ENCODE data around the gene SAC3D1. TPM values are rescaled to one million over a fixed set of nuclear protein-coding genes. Genes with fewer than 3 reads are reported as not detected.

Gene SAC3D1
- total and polyA plus RNA-seq, 2 donors from 2014 or later = 6.8 to 13.4 TPM

GRCh38 chr11:65034423-65034822 lies 6.6 kb upstream of the SAC3D1 start:
- intact Hi-C loops (cut with DNase I) = no loop called here
- no peaks in the 10 kb centered on the region for H3K4me1 ChIP-seq (ENCODE audit: control insufficient read depth in 2 of 3, insufficient read depth in 2 of 3, low read depth in 1 of 3, low read length in 3 of 3)

DNA sequence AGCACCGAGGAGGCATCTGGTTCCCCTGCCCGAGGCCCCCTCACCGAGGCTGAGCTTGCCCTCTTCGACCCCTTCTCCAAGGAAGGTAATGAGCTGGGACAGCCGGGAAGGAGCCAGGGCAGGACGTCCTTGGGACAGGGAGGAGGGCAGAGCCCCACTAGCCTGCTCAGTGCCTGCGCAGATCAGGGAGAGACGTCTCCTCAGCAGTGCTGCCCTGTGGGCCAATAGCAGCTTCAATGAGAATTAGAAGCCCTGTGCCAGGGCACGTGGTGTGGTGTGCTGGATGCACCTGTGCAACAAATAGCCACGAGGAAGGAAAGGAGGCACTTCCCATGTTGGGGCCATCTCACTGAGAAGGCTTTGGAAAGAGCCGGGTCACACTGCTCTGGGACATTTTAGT lies 5.4 kb upstream of the SAC3D1 start:
- DNase-seq = peak in 2 of 5 donors; percentile 19 to 22
- H3K4me1 ChIP-seq (ENCODE audit: control insufficient read depth in 2 of 3, insufficient read depth in 2 of 3, low read depth in 1 of 3, low read length in 3 of 3) = no peaks in the 10 kb centered on the region
- no peak overlapping the region for H3K9ac ChIP-seq (ENCODE audit: low read length in 3 of 3)
- TF ChIP-seq, protein P1, sequence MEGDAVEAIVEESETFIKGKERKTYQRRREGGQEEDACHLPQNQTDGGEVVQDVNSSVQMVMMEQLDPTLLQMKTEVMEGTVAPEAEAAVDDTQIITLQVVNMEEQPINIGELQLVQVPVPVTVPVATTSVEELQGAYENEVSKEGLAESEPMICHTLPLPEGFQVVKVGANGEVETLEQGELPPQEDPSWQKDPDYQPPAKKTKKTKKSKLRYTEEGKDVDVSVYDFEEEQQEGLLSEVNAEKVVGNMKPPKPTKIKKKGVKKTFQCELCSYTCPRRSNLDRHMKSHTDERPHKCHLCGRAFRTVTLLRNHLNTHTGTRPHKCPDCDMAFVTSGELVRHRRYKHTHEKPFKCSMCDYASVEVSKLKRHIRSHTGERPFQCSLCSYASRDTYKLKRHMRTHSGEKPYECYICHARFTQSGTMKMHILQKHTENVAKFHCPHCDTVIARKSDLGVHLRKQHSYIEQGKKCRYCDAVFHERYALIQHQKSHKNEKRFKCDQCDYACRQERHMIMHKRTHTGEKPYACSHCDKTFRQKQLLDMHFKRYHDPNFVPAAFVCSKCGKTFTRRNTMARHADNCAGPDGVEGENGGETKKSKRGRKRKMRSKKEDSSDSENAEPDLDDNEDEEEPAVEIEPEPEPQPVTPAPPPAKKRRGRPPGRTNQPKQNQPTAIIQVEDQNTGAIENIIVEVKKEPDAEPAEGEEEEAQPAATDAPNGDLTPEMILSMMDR (IDR thresholded peaks at IDR 0.05; ENCODE audit: borderline replicate concordance, extremely low read depth, insufficient read depth) = no peak
- H3K27ac ChIP-seq (ENCODE audit: low read depth in 2 of 2, low read length in 2 of 2) = no peak overlapping the region
- H3K36me3 ChIP-seq (ENCODE audit: control insufficient read depth in 2 of 3, insufficient read depth in 3 of 3, low read length in 3 of 3) = peaks cover 0 to 25% (median 21%) of the 10 kb centered on the region in 3 donors
- no peak overlapping the region for H3K4me3 ChIP-seq (ENCODE audit: low read length in 3 of 3)
- H3K9me3 ChIP-seq (ENCODE audit: control insufficient read depth in 2 of 3, insufficient read depth in 1 of 3, low read length in 3 of 3) = no peaks in the 10 kb centered on the region
- intact Hi-C loops (cut with DNase I) = no loop called here
- no peaks in the 10 kb centered on the region for H3K27me3 ChIP-seq (ENCODE audit: control insufficient read depth, insufficient read depth, low read length)
- no peak for FAIRE-seq

More at GRCh38 chr11:65034423-65034822, 6.6 kb upstream of the SAC3D1 start:
- DNase-seq (no peak), FAIRE-seq (no peak)
- H3K9me3 ChIP-seq (ENCODE audit: control insufficient read depth in 2 of 3, insufficient read depth in 1 of 3, low read length in 3 of 3) = no peaks in the 10 kb centered on the region
- H3K9ac ChIP-seq (ENCODE audit: low read length in 3 of 3) = no peak overlapping the region
- peaks cover 0 to 25% (median 21%) of the 10 kb centered on the region in 3 donors for H3K36me3 ChIP-seq (ENCODE audit: control insufficient read depth in 2 of 3, insufficient read depth in 3 of 3, low read length in 3 of 3)
- H3K27me3 ChIP-seq (ENCODE audit: control insufficient read depth, insufficient read depth, low read length) = no peaks in the 10 kb centered on the region
- H3K4me3 ChIP-seq (ENCODE audit: low read length in 3 of 3) = no peak overlapping the region
- H3K27ac ChIP-seq (ENCODE audit: low read depth in 2 of 2, low read length in 2 of 2) = no peak overlapping the region
- TF ChIP-seq, protein P1 (IDR thresholded peaks at IDR 0.05; ENCODE audit: borderline replicate concordance, extremely low read depth, insufficient read depth) = no peak

DNA sequence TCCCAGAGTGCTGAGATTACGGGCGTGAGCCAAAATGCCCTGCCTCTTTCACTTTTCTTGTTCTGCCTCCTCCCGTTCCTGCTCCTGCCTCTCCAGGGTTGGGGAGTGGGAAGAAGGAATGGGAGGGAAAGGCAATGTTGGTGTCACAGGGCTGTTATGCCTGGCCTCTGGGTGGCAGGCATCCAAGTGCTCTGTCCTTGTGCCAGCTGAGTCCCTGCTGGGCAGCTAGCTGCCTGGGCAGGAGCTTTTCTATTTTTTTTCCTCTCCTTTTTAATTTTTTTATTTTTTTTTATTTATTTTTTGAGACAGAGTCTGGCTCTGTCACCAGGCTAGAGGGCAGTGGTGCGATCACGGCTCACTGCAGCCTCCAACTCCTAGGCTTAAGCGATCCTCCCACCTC lies 4.1 kb upstream of the SAC3D1 start:
- no peak overlapping the region for H3K9ac ChIP-seq (ENCODE audit: low read length in 3 of 3)
- H3K27ac ChIP-seq (ENCODE audit: low read depth in 2 of 2, low read length in 2 of 2) = no peak overlapping the region
- TF ChIP-seq, protein P1 (IDR thresholded peaks at IDR 0.05; ENCODE audit: borderline replicate concordance, extremely low read depth, insufficient read depth) = no peak
- FAIRE-seq (no peak), DNase-seq (no peak)
- H3K27me3 ChIP-seq (ENCODE audit: control insufficient read depth, insufficient read depth, low read length) = no peaks in the 10 kb centered on the region
- H3K9me3 ChIP-seq (ENCODE audit: control insufficient read depth in 2 of 3, insufficient read depth in 1 of 3, low read length in 3 of 3) = no peaks in the 10 kb centered on the region
- no peak overlapping the region for H3K4me3 ChIP-seq (ENCODE audit: low read length in 3 of 3)
- peaks cover 0 to 22% (median 18%) of the 10 kb centered on the region in 3 donors for H3K36me3 ChIP-seq (ENCODE audit: control insufficient read depth in 2 of 3, insufficient read depth in 3 of 3, low read length in 3 of 3)
- peaks cover 0 to 3% (median 0%) of the 10 kb centered on the region in 3 donors for H3K4me1 ChIP-seq (ENCODE audit: control insufficient read depth in 2 of 3, insufficient read depth in 2 of 3, low read depth in 1 of 3, low read length in 3 of 3)
- intact Hi-C loops (cut with DNase I) = no loop called here

DNA sequence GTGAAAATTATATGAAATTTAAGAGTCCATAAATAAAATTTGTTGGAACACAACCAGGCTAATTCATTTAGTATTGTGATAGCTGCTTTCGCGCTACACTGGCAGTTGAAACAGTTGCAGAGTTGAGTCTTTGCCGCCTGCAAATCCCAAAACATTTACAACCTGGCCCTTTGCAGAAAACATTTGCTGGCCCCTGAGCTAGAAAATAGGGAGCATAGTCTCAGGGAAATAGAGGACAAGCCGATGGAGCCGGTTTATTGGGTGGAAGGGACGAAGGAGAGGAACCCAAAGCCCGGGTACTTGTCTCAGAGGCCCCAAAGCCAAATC lies 527 bp upstream of the SAC3D1 start:
- FAIRE-seq (no peak), DNase-seq (no peak)
- H3K36me3 ChIP-seq (ENCODE audit: control insufficient read depth in 2 of 3, insufficient read depth in 3 of 3, low read length in 3 of 3) = peaks cover 0 to 13% (median 5%) of the 10 kb centered on the region in 3 donors
- peak overlapping the region; percentile 30 to 73 (median 34) for H3K4me3 ChIP-seq (ENCODE audit: low read length in 3 of 3)
- intact Hi-C loops (cut with DNase I) = no loop called here
- no peaks in the 10 kb centered on the region for H3K9me3 ChIP-seq (ENCODE audit: control insufficient read depth in 2 of 3, insufficient read depth in 1 of 3, low read length in 3 of 3)
- H3K27ac ChIP-seq (ENCODE audit: low read depth in 2 of 2, low read length in 2 of 2) = peak overlapping the region; percentile 71 to 93
- no peaks in the 10 kb centered on the region for H3K27me3 ChIP-seq (ENCODE audit: control insufficient read depth, insufficient read depth, low read length)
- TF ChIP-seq, protein P1 (IDR thresholded peaks at IDR 0.05; ENCODE audit: borderline replicate concordance, extremely low read depth, insufficient read depth) = no peak
- peak overlapping the region in 1 of 3 donors; percentile 61 for H3K9ac ChIP-seq (ENCODE audit: low read length in 3 of 3)
- H3K4me1 ChIP-seq (ENCODE audit: control insufficient read depth in 2 of 3, insufficient read depth in 2 of 3, low read depth in 1 of 3, low read length in 3 of 3) = peaks cover 0 to 3% (median 0%) of the 10 kb centered on the region in 3 donors
